Measurements from ENCODE around the gene OR10T2.
"Not testable (repeated sequence)": the region's sequence is repeated elsewhere in the genome, so short reads cannot be mapped to it uniquely, and the experiment has no call there.

Gene OR10T2

DNA sequence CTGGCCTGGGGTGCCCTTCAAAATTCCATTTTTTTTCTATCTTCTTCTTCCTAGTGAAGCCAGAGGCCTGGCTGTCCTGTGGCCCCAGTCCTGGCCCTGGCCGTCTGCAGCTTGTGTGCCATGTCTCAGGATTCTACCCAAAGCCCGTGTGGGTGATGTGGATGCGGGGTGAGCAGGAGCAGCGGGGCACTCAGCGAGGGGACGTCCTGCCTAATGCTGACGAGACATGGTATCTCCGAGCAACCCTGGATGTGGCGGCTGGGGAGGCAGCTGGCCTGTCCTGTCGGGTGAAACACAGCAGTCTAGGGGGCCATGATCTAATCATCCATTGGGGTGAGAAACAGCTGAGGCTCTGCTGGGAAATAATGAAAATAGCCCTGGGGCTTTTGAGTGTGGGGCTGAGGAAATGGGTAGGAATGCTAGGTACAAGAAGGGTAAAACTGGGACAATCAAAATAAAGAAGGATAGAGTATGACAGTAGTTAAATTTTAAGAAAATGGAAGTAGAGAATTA is 43.4 kb downstream of the OR10T2 start:
- DNase-seq: no peak

GRCh38 chr1:158354255-158354654 is 45.0 kb downstream of the OR10T2 start:
- no peak for DNase-seq

DNA sequence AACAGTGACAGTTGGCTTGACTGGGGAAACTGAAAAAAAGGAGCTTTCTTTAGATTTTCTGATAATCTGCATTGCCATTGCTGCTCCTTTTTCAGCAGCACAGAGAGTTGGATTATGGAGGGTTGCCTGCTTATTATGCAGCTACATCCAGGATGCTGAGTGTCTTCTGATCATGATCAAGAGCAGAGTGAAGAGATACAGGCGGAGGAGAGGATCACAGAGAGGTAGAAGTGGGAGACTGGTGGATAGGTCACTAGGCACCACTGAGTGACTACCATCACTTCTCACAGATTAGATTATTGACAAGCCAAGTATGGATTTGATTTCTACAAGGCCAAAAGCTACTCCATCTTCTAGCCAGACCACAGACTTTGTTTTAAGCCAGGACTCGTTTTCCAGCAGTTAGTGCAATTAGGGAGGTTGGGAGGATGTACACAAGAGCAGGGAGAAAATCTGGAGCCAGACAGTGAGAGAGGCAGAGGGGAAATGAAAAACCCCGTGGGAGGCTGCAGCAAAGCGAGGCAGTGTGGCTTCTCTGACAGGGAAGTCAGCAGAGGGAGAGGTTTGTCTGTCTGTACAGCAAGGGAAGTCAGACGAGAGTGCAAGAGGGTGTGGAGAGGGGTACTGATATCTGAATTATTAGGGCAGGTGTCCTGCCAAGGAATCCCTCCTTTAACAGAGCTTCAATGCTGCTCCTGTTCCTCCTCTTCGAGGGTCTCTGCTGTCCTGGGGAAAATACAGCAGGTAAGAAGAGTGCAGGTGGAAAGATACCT is 45.8 kb downstream of the OR10T2 start, which contains the start of gene CD1E:
Gene CD1E (plus strand): TSS at position 592 of the 773 bp plus-strand sequence. CDS start 95 bp downstream, at position 687.
- DNase-seq: no peak

DNA sequence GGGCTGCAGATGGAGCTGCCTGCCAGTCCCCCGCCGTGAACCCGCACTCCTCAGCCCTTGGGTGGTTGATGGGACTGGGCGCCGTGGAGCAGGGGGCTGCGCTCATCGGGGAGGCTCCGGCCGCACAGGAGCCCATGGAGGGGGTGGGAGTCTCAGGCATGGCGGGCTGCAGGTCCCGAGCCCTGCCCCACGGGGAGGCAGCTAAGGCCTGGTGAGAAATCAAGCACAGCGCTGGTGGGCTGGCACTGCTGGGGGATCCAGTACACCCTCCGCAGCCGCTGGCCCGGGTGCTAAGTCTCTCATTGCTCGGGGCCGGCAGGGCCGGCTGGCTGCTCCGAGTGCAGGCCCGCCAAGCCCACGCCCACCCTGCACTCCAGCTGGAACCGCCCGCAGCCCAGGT is 50.3 kb downstream of the OR10T2 start:
- DNase-seq: not testable (repeated sequence)

Data from NK-92 treated with Interleukin-12 subunit alpha and Interleukin-12 subunit beta, amount 100 ng/mL, for 24 hours (cell line).